WERI-Rb-1 (cell line): ENCODE data around the gene STAC.

Experiments used
- DNase-seq: peaks from one replicate; pipeline ENCODE4 v3.0.0-alpha.2; 2020
- H3K27ac ChIP-seq: fragments of 250-450 bp; sonication (Bioruptor Pico); 2 replicates; pipeline ENCODE4 v1.5.1; 2020; ENCODE audit warnings: mild to moderate bottlenecking, moderate library complexity
- H3K27me3 ChIP-seq: fragments of 250-450 bp; sonication (Bioruptor Pico); 2 replicates; pipeline ENCODE4 v1.5.1; 2021; ENCODE audit warnings: mild to moderate bottlenecking, low read depth, moderate library complexity; ENCODE audit not compliant: insufficient read depth, severe bottlenecking
- H3K36me3 ChIP-seq: fragments of 250-450 bp; sonication (Bioruptor Pico); 2 replicates; pipeline ENCODE4 v1.5.1; 2020; ENCODE audit warnings: mild to moderate bottlenecking, moderate library complexity
- H3K4me3 ChIP-seq: 2 replicates; pipeline ENCODE4 v1.5.1; 2011; ENCODE audit warnings: low read depth, mild to moderate bottlenecking, control low read depth, low read length
- H3K9me3 ChIP-seq: fragments of 250-450 bp; sonication (Bioruptor Pico); 2 replicates; pipeline ENCODE4 v1.5.1; 2021; ENCODE audit warnings: mild to moderate bottlenecking, moderate library complexity; ENCODE audit not compliant: severe bottlenecking
- CTCF ChIP-seq: IDR thresholded peaks from 2 replicates; pipeline ENCODE4 v1.5.1; 2011; ENCODE audit warnings: low read depth, mild to moderate bottlenecking, control low read depth, inconsistent platforms, low read length

STAC gene

DNA sequence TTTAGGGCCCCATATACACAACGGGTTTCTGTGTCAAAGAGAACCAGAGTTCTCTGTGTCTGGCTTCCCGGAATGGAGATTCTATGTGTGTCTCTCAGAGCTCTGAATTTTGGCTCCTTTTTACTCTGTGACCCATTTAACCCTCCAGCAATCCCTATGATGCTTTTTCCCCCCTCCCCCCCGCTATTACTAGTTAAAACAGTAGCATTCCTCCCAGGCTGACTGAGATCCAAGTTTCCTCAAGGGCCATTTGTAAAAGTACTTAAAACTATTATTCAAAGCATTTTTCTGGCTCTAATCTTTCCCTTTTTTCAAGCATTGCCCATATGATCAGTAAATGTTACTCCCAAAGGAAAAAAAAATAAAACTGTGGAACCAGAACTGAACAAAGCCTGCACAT, 6.6 kb upstream of the STAC start:
- Histone ChIP-seq H3K36me3 (no peaks in the 10 kb centered on the region), H3K9me3 (no peaks in the 10 kb centered on the region), H3K27ac (no peak overlapping the region), H3K4me3 (no peak overlapping the region), H3K27me3 (no peaks in the 10 kb centered on the region)
- no peak for TF ChIP-seq CTCF
- DNase-seq, result no peak

DNA sequence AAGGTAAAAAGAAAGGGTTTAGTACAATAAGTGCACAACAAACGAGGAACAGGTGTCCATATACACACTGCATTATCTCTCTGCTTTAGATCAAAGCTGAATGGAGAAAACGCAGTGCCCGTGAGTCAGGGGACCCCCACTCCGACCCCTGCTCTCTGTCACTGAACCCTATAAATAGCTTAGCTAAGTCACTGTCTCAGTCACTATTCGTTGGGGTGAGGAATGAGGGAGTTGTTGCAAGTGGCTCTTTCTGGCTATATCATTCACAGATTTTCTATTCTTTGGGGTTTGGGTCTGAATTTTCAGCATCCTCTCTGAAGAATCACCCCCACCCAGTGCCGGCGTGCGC, 458 bp upstream of the STAC start:
- Histone ChIP-seq H3K36me3 (no peaks in the 10 kb centered on the region), H3K4me3 (no peak overlapping the region), H3K27me3 (no peaks in the 10 kb centered on the region), H3K27ac (no peak overlapping the region), H3K9me3 (no peaks in the 10 kb centered on the region)
- DNase-seq, result no peak
- TF ChIP-seq CTCF, result no peak

- no peak for TF ChIP-seq CTCF
- Histone ChIP-seq H3K9me3 (no peaks in the 10 kb centered on the region), H3K27me3 (no peaks in the 10 kb centered on the region), H3K27ac (no peak overlapping the region), H3K4me3 (no peak overlapping the region), H3K36me3 (no peaks in the 10 kb centered on the region)
- DNase-seq, result no peak
Observed at GRCh38 chr3:36381311-36381956, 1.1 kb downstream of the STAC start.

DNA sequence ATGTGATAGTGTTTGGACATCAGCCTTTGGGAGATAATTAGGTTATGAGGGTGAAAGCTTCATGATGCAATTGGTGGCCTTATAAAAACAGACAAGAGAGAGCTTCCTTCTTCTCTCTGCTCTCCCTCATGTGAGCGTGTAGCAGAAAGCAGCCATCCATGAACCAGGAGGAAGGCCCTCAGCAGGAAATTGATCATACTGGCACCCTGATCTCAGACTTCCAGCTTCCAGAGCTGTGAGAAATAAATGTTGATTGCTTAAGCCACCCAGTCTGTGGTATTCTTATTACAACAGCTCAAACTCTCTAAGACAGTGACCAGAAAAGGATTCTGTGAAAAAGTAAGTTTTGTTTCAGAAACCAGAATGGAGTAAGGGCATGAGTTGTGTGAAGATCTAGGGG, 13.3 kb downstream of the STAC start:
- Histone ChIP-seq H3K27ac (no peak overlapping the region), H3K36me3 (no peaks in the 10 kb centered on the region), H3K27me3 (no peaks in the 10 kb centered on the region), H3K9me3 (no peaks in the 10 kb centered on the region), H3K4me3 (no peak overlapping the region)
- TF ChIP-seq CTCF, result no peak
- no peak for DNase-seq

DNA sequence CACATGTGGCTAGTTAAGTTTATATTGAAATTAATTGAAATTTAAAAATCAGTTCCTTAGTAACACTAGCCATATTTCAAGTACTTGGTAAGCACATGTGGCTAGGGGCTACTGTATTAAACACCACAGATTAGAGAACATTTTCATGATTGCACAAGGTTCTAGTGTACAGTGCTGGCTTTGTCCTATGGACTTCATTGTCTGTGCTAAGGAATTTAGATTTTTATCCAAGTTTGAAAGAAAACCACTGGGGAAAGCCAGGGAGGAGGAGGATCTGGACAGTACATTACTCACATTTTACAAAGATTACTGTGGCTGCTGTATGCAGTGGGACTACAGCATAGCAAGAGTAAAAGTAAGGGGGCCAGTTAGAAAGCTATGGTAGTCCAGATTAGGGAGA, 13.9 kb downstream of the STAC start:
- Histone ChIP-seq H3K27ac (no peak overlapping the region), H3K4me3 (no peak overlapping the region), H3K36me3 (no peaks in the 10 kb centered on the region), H3K27me3 (no peaks in the 10 kb centered on the region), H3K9me3 (no peaks in the 10 kb centered on the region)
- no peak for TF ChIP-seq CTCF
- DNase-seq, result no peak

DNA sequence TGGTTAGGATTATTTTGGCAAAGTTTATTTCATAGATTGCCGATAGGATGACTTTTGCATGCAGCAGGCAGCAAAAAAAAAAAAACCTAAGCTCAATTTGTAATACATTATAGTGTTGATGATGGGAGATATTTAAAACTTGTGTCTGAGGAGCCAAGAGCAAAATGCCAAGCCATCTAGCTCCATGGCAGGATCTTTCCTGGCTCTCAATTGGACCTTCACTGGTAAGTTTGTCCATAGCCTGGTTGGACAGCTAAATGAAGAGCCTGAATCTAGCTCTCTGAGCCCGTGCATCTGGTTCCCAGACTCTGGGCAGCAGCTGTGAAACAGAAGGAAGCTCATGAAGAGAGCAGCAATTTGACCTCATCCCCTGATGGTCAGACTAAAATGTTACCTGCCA, 17.5 kb downstream of the STAC start:
- Histone ChIP-seq H3K36me3 (no peaks in the 10 kb centered on the region), H3K9me3 (no peaks in the 10 kb centered on the region), H3K27ac (no peak overlapping the region), H3K4me3 (no peak overlapping the region), H3K27me3 (no peaks in the 10 kb centered on the region)
- DNase-seq, result no peak
- no peak for TF ChIP-seq CTCF
